Hematopoietic multipotent progenitor cell treated with erythropoietin and hydrocortisone succinate and interleukin-3 and kit ligand, for 4 days (in vitro differentiated cells): ENCODE data around the gene CBFA2T3.
A peak's percentile ranks its signal among the peaks of the same experiment; 100 is the strongest.

Experiments
- DNase-seq: peaks from one replicate; pipeline ENCODE4 v3.0.0-alpha.2; 2015

CBFA2T3 gene

DNA sequence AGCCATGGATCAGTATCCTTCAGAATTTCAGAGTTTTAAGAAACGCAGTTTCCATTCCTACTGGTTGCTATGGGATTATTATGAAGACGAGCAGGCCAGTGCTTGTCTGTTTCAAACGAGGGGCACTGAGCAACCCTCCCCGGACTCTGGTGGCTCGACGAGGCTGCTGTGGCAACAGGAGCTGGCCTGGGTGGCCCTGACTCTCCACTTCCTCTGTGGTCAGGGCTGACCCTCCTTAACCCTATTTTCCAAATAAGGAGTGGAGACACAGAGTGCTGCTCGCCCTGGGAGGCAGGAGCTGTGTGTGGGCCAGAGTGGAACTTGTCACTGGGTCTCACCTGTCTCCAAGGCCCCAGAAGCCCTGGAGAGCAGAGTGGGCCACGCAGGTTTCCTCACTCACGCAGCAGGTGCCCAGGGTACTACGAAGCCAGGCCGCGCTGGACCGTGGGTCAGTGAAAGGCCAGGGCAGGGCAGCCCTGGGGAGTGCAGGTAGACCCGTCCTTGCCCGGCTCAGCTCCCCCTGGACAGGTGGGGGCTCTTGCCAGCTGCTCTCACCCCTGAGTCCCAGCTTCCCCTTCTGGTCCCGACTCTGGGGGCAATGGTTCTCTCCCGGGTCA lies 123.6 kb downstream of the CBFA2T3 start:
- no peak for DNase-seq

GRCh38 chr16:88851616-88852015 lies 125.4 kb downstream of the CBFA2T3 start:
- DNase-seq = no peak

DNA sequence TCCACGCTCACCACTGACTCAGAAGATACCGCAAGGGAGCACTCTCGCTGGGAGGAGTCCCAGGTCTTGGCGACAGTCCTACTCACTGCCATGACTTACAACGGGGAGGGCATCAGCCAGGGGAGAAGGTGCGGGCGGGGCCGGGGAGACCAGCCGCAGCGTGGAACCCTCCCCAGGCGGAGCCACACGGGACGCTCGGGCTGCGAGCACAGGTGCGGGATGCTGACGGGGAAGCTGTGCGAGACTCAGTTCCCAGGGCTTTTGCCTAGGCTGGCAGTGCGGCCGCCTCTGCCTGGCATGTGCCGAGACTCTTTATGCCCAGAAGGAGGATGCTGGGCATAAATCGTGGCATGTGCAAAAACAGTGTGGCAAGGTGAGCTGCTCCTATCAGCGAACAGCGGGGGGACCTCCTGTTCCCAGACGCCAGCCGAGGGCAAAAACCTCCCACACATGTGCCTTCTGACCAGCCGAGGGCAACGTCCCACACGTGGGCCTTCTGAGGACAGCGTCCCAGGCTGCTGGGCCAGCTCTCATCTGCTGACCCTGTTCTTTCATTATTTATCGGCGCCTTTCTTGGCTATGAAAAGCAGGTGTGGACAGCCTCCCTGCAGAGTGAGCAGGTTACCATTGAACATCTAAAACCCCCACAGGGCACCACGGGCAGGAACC lies 126.3 kb downstream of the CBFA2T3 start:
- DNase-seq = no peak

DNA sequence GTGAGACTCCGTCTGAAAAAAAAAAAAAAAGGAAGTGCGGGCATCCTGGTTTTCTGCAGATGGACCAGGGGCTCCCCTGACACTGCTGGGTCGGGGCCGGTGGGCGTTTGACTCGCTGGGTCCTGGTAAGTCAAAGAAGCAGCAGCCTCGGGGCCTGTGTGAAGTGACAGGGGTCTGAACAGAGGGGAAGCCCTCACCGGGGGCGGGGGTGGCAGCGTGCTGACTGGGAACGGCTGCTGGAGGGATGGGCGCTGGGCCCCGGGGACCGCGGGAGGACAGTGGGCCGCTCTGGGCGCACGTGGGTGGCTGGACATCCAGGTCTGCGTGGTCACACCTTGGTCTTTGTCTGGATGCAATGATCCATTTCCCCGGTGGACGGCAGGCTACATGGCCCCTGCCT lies 128.4 kb downstream of the CBFA2T3 start:
- no peak for DNase-seq

DNA sequence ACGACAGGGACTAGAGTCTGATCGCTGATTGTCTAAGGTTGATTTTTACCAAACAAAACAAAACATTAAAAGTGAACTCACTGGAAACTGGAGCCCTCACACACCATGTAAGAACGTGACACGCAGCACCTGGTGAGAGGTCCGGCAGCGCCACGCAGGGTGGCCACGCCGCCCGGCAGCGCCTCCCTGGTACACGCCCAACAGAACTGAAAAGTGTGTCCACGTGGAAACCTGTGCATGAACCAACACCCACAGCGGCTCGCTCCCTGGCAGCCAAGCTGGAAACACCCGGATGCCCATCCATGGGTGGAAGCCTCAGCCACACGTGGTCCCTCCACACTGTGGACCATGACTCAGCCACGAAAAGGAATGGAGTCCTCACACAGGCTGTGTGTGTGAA lies 129.4 kb downstream of the CBFA2T3 start:
- no peak for DNase-seq

DNA sequence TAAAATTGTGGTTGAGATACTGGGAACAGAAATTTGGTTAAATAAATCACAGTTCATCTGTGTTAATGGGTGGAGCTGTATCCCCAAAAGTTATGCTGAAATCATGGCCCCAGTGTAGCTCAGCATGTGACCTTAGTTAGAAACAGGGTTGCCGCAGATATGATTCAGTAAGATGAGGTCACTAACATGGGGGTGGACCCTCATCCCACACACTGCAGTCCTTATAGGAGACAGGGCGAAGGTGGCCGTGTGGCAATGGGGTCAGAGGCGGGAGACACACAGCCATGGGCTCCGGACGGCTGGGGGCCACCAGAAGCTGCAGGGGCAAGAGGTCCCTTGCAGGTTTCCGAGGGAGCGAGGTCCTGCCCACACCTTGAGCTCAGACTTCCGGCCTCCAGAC lies 130.9 kb downstream of the CBFA2T3 start:
- DNase-seq = no peak

- DNase-seq = no peak
Measured at GRCh38 chr16:88844419-88845036, 132.5 kb downstream of the CBFA2T3 start.

GRCh38 chr16:88843256-88843655 lies 133.8 kb downstream of the CBFA2T3 start:
- no peak for DNase-seq

DNA sequence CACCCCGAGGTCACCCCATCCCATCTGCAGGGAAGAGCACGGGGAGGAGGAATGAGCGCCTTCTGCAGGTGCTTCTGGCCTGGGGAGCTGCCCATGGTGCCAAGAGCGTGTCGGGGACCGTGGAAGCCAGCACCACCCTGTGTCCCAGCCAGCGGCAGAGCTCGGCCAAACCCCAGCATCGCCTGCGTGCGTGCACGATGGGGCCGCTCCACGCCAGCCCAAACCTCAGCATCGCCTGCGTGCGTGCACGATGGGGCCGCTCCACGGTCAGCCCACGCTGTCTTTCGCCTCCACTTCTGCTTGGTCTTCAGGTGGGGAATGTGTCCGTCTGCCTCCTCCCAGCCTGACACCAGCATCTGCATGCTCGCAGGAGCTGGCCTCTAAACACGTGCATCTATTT lies 134.2 kb downstream of the CBFA2T3 start:
- DNase-seq = no peak

GRCh38 chr16:88842308-88842756 lies 134.7 kb downstream of the CBFA2T3 start:
- DNase-seq = no peak

DNA sequence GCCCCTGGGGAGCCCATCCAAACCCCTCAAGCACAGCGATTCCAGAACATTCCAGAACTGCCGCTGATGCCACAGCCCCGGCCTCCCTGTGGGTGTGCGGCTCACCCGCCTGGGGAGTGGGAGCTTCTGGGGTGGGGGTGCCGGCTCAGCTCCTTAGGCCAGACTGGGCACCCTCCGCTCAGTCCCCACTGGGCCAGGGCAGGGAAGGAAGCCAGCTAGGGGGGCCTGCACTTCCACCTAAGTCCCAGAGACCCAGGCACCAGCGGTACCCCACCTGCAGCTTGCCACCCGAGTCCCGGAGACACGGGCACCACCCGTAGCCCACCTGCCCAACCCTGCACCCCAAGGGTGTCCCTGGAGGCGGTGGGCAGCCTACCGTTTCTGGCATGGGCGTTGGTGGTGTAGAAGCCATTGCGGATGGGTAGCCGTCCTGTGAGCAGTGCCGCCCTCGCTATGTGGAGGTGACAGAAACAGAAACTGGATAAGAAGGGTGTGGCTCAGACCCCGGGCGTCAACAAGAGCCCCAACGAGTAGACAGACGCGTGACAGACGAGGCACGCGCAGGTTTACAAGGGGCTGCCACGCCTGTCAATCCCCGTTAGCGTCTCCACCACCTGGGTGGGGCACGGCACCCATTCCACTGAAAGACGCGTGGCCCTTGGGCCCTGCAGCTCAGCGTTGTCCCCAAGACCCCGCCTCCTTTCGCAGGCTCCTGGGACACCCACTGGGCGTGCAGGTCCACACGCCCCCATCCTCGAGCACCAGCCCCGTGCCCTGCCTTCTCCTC lies 135.3 kb downstream of the CBFA2T3 start:
- no peak for DNase-seq

- DNase-seq = no peak
Measured at GRCh38 chr16:88840600-88841215, 136.3 kb downstream of the CBFA2T3 start.

GRCh38 chr16:88839745-88840599 lies 137.0 kb downstream of the CBFA2T3 start:
- peak; percentile 17 for DNase-seq

GRCh38 chr16:88839026-88839529 lies 137.9 kb downstream of the CBFA2T3 start:
- DNase-seq = peak; percentile 20

- DNase-seq = no peak
Measured at GRCh38 chr16:88838566-88838965, 138.4 kb downstream of the CBFA2T3 start.

DNA sequence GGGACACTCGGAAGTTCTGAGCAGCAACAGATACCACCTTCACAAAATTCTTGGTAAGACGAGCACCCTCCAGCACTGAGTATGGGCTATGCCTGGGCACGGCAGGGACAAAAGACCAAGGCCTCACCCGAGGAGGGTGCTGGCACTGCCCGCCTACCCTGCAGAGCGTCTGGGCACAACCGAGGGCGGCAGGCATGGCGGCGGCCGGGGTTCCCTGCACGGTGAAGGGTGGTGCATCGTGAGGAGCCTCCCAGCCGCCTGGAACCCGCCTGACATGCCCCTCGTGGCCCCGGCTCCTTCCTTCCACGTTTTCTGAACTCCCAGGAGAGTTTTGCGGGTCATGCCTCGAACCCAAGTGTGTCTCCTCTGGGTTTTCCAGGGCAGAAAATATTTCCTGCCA lies 139.2 kb downstream of the CBFA2T3 start:
- DNase-seq = no peak

GRCh38 chr16:88836791-88837190 lies 140.2 kb downstream of the CBFA2T3 start:
- no peak for DNase-seq

GRCh38 chr16:88835818-88836217 lies 141.2 kb downstream of the CBFA2T3 start:
- DNase-seq = no peak

DNA sequence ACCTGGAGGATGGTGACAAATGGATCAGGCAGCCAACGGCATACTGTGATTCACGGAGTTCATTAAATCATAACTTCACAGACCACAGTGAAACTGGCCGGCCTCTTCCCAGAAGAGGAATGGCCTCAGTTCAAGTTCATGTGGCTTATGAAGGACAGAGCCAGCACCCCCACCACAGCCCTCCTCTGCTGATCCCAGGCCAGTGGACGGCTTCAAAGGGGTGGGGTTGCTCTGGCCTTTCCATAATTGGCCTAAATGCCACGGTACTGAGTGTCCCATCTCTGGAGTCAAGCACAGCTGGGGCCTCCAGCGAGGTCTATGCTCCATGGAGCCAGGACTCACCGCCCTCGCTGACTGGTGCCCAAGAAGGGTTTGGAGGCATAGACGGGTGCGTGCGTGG lies 141.6 kb downstream of the CBFA2T3 start:
- no peak for DNase-seq

- no peak for DNase-seq
Measured at GRCh38 chr16:88834670-88835069, 142.3 kb downstream of the CBFA2T3 start.

DNA sequence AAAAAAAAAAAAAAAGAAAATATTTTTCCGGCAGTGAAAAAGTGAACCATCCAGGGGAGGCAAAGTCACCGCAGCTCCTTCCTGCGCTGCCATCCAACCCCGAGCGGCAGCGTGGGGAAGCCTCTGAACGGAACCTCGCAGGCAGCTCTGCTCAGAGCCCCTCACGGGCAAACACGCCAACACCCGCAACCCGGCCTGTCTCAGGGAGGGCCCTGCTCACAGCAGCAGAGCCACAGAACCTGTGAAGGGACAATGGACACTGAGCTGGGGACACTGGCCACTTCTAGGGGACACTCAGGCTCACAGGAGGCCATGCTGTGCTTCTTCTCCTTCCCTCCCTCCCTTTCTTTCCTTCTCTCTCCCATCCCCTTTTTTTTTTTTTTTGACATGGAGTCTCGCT lies 143.9 kb downstream of the CBFA2T3 start:
- no peak for DNase-seq

DNA sequence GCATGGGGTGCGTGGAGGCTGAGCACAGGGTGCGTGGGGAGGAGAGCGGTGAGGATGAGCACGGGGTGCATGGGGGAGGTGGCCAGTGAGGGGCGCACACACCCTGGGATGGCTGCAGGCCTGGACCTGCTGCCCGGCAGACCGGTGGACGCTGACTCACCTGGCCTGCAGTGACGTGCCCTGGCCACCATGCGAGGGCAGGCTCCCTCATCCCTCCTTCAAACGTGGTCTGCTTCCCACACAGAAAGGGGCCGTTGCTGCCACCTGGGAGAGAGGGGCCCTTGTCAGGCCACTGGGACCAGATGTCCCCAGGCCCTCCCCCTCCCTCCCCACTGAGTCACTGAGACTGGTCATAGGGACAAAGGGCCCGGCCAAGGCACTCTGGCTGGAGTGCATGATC lies 145.2 kb downstream of the CBFA2T3 start:
- DNase-seq = no peak
